Activated CD4-positive, alpha-beta T cell treated with anti-CD3 and anti-CD28 coated beads, Interleukin-2, amount 50 U/mL, for 48 hours (primary cell): ENCODE measurements around the gene INO80B.
"Not testable (repeated sequence)": the region's sequence is repeated elsewhere in the genome, so short reads cannot be mapped to it uniquely, and the experiment has no call there.

Source experiments
- DNase-seq, 2 experiments: peaks; one replicate each; pipeline ENCODE4 v3.0.0-alpha.2; 2020

The INO80B gene

DNA sequence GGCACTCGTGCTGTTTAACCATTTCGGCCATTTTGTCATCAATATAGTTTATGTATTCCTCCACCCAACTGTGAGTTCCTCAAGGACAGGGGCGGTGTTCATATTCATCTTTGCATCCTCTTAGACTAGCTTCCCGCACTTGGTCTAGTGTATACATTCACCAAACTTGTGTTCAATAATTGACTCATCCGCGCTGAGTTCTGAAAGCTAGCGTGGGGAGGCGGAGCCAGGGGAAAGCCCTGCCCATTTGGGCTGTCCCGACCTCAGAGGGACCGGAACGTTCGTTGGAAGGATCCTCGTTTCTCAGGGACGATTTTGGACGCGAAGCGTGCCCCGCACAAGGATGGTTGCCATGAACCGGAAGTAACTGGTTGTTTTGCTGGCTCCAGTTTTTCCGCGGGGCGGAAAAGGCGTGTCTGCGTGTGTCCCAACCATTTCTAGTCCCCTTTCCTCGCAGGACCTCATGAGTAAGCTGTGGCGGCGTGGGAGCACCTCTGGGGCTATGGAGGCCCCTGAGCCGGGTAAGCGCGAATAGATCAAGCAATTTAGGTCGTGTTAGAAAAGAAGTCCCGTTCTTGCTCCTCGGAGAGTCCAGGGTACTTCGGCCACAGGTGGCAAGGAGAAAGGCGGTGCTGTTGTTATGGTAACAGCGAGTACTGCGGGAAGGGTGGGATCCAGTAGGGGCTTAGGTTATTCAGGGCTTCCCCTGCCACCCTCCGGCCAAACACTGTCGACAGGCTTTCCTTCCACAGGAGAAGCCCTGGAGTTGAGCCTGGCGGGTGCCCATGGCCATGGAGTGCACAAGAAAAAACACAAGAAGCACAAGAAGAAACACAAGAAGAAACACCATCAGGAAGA, at the start of gene INO80B:
Gene INO80B (plus strand): TSS at position 434 of the 858 bp plus-strand sequence. CDS start 30 bp downstream, at position 464.
- peak; percentile 97 to 98 for DNase-seq

DNA sequence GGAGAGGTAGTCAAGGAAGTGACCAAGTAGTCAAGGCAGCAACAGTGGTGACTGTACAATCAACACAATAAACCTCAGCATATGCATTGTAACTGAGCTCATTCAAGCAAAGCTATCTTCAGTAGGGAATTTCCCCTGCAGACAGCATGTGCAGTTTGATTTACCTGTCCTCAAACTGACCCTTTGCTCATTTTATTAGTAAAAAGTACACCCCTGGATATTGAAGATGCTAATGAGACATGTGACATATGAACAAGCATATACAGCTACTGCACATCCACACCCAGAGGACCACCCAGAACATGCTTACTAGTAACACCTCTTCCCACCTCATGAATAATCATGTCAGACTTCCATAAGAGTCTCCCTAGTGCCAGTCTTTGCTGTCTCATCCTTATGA, 48.9 kb upstream of the INO80B start:
- DNase-seq: no peak

GRCh38 chr2:74407682-74408081, 47.2 kb upstream of the INO80B start:
- DNase-seq: no peak

- no peak for DNase-seq
These were observed 41.7 kb upstream of the INO80B start for GRCh38 chr2:74413001-74413698.

GRCh38 chr2:74414441-74414840, 40.4 kb upstream of the INO80B start:
- no peak for DNase-seq

DNA sequence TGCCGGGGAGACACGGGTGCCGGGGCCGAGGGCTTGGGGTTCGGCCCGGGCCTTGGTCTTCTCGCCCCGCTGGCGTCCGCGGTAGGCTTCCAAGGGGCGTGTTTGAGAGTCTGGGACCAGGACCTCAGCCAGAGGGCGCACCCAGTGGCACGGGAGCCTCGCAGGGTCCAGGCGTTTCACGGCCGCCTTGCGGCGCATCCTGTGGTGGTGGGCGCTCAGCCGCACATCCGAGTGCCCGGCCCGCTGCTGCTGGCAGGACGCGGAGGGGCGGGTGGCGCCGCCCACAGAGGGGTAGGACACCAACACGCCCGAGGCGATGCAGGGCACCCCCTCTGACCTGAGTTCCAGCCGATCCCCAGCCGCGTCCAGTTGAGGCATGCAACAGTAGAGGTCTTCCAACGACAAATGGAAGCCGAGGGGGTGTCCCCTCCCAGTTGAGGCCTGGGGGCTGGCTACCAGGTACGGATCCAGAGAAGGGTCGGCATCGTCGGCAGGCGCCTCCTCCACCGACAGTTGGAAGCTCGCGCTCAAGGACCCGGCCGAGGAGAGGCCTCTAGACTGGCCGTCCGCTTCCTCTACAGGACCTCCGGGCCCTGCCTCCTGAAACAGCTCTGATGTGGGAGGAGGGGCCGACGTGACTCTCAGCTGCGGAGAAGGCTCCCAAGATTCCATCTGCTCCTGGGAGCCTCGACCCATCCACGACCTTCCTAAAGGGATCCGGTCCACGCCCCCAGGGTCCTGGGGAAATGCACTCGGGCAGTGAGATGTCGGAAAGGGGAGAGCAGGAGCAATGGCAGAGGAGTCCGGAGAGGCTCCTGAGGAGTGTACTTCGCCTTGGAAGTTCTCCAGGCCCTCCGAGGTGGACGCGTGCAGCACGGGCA, 39.8 kb upstream of the INO80B start:
- DNase-seq: peak; percentile 12 to 34

DNA sequence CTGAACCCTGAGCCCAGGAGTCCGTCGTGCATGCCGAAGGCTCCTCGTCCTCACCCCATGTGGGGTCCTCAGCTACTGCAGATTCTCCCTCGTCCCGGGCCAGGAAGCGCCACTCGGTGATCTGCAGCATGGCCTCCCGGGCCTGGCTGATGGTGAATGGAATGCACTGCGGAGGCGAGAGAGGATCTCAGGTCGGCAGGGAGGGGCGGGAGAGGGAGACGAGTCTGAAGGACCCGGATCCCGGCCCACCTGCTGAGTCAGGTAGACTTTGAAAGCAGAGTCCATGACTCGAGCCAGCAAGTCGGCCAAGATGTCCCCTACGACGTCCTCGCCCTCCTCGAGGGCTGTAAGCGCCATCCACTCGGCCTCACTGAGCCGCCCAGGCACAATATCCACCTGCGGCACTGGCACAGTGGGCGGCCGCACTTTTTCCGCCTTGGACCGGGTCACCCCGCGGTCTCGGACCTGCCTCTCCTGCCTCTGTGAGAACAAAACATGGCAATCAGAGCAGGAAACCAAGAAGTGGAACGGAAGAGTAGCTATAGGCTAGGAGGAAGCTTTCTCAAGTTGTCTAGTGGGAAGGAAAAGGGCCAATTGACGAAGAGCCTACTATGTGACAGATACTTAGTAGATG, 39.0 kb upstream of the INO80B start:
- no peak for DNase-seq

GRCh38 chr2:74416778-74417177, 38.1 kb upstream of the INO80B start:
- DNase-seq: no peak

- no peak for DNase-seq
These were observed 37.7 kb upstream of the INO80B start for GRCh38 chr2:74417197-74417596.

DNA sequence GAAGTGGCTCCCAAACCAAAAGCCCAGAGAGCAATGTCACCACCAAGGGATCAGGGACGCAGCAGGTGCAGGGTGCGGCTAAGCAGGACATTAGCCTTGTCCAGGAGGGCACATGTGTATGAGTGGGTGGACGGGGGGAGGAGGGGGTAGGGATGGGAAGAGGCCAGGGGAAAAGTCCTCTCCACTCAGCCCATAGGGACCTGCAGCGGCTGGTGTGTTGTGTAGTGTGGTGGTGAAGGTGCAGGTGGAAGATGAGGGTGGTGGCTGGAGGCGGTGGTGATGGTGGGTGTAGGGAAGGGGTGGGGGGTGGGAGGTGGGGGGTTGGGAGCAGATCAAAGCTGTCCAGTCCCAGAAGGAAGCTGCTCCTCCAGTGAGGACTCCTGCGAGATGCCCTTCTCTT, 37.1 kb upstream of the INO80B start:
- DNase-seq: no peak

- DNase-seq: no peak
These were observed 36.6 kb upstream of the INO80B start for GRCh38 chr2:74418312-74418711.

DNA sequence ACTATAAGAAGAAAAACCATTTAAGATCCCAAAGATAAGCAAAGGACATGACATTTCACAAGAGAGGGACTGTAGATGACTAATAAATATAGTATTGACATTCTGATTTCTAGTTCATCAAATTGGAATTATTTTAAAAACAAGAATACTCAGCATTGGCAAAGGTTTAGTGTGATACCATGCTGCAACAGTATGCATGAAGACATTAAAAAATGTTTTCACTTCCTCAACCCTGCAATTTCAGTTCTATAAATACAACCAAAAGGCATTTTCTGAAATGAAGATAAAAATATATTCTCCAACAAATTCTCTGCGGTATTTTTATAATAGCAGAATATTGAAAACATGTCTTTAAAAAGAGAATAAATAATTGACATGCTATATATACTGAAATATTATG, 35.5 kb upstream of the INO80B start:
- no peak for DNase-seq

- DNase-seq: no peak
These were observed 34.9 kb upstream of the INO80B start for GRCh38 chr2:74420006-74420405.

DNA sequence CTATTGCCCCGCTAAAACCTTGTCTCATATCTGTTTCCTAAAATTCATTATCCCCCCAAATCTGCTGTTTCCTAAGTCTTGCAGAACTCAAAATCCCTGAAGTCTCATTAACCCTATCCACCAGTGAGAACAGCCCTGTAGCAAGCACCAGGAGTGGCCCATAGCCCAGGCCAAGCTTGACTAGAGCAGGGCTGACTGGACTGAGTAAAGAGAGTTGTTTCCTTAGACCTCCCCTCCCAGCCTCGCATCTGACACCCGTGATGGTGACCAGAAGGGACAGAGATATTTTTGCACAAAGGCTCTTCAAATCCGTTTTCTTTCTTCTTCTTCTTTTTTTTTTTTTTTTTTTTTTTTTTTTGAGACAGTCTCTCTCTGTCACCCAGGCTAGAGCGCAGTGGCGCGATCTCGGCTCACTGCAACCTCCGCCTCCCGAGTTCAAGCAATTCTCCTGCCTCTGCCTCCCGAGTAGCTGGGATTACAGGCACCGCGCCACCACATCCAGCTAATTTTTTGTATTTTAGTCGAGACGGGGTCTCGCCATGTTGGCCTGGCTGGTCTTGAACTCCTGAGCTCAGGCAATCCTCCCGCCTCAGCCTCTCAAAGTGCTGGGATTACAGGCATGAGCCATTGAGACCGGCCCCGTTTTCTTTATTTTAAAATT, 34.3 kb upstream of the INO80B start:
- DNase-seq: not testable (repeated sequence)

- DNase-seq: peak; percentile 93 to 95
These were observed 33.5 kb upstream of the INO80B start, which contains the start of the genes C2orf81 and WDR54 for GRCh38 chr2:74421221-74421870. TSS of gene C2orf81 (minus strand) at chr2:74421619. CDS start at chr2:74421560, 59 bp downstream. TSS of gene WDR54 (plus strand) at chr2:74421730. CDS start at chr2:74422154, 424 bp downstream.

DNA sequence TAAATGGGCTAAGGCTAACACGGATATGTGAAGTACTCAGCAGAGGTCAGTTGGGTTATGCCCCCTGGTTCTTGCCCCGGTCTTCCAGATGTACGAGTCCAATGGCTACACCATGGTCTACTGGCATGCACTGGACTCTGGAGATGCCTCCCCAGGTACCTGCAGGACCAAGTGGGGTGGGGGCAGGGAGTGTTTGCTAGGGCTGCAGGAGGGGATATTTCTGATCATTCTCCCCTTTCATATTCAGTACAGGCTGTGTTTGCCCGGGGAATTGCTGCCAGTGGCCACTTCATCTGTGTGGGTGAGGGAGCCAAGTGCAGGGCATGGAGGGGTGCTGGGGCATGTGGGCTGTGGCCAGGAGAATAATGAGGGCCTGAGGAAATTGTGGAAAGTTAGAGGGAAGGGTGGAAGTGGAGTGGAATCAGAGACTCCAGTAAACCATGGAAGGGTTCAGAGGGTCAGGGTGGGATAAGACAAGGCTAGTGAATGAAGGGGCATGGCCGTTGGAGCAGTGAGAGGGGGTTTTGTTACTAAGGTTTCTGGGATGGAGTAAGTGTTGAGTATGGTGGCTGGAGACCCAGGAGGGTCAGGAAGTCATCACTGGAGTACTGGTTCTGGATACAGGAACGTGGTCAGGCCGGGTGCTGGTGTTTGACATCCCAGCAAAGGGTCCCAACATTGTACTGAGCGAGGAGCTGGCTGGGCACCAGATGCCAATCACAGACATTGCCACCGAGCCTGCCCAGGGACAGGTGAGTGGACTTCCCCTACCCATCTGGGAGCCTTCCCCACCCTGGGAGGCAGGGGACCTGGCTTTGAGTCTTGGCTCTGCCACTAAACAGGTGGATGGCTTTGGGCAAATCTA, 31.4 kb upstream of the INO80B start:
- DNase-seq: no peak

DNA sequence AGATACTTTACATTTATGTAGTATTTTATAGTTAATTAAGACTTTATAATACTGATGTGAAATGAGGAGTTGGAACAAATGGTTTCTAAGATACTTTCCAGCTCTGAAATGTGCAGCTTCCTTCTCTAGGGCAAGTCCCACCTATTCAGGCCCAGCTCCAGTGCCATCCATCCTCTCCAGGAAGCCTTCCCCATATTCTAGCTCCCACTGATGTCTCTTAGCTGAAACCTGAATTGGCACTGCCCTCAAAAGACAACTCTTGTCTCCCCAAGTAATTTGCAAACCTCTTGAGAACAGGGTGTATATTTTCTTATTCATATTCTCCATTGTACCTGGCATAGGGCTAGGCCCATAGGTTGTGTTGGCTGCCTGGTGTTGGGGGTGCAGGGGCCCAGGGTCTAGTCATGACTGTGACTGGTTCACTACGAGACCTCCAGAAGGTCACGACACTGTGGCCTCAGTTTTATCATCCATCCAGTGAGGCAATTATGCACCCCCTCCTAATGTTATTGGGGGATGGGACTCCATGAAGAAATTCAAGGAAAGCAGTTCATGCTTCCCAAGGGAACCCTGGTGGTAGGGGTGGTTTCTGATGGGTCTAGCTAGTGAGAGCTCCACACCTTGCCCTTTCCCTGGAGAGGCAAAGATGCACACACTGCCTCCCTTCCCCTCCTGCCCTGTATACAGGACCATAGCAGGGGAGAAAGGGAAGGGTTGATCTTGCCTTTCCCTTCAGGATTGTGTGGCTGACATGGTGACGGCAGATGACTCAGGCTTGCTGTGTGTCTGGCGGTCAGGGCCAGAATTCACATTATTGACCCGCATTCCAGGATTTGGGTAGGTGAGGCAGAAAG, 30.5 kb upstream of the INO80B start:
- DNase-seq: no peak

DNA sequence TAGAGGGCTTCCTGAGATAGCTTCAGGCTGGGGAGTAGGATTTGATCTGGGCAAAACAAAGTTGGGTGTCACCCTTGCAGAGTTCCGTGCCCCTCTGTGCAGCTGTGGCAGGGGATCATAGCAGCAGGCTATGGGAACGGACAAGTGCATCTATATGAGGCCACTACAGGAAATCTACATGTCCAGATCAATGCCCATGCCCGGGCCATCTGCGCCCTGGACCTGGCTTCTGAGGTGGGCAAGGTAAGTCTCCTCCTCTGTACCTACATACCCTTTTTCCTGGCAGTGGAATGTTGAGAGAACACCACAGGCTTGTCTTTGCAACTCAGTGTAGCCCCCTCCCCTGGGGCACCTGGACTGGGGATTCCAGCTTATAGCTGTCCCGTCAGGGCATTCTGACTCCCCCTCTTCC, 29.9 kb upstream of the INO80B start:
- no peak for DNase-seq

GRCh38 chr2:74425523-74425922, 29.4 kb upstream of the INO80B start:
- DNase-seq: no peak
